OCI-LY1 (cell line): ENCODE measurements around the gene MS4A4A.

Experiments
- H2AFZ ChIP-seq: fragments of 200-600 bp; sonication (generic), shearing (Covaris generic); 2 replicates; pipeline ENCODE4 v1.6.0; 2014; ENCODE audit warnings: antibody characterized with exemption, mild to moderate bottlenecking, low read length
- H3F3A ChIP-seq: fragments of 200-600 bp; sonication (generic), shearing (Covaris generic); 2 replicates; pipeline ENCODE4 v1.6.0; 2014; ENCODE audit warnings: mild to moderate bottlenecking, antibody characterized with exemption, low read length, moderate library complexity; ENCODE audit not compliant: insufficient read depth
- H3K27ac ChIP-seq: fragments of 200-600 bp; sonication (generic); 2 replicates; pipeline ENCODE4 v1.5.1; 2014; ENCODE audit warnings: low read length, mixed run types, mild to moderate bottlenecking, low read depth; ENCODE audit not compliant: poor library complexity, severe bottlenecking
- H3K27me3 ChIP-seq: fragments of 200-600 bp; sonication (generic); 2 replicates; pipeline ENCODE4 v1.6.0; 2014; ENCODE audit warnings: antibody characterized with exemption, mild to moderate bottlenecking, low read length, moderate library complexity; ENCODE audit not compliant: insufficient read depth
- H3K36me3 ChIP-seq: fragments of 200-600 bp; sonication (generic); 2 replicates; pipeline ENCODE4 v1.6.1; 2014; ENCODE audit warnings: mild to moderate bottlenecking, antibody characterized with exemption, low read length, moderate library complexity, mixed read lengths; ENCODE audit not compliant: insufficient read depth
- H3K4me1 ChIP-seq: fragments of 200-600 bp; sonication (generic); 2 replicates; pipeline ENCODE4 v1.5.1; 2014; ENCODE audit warnings: mild to moderate bottlenecking, low read length, moderate library complexity; ENCODE audit not compliant: insufficient read depth, severe bottlenecking
- H3K4me2 ChIP-seq: fragments of 200-600 bp; sonication (generic), shearing (Covaris generic); 2 replicates; pipeline ENCODE4 v1.6.1; 2014; ENCODE audit warnings: low read length
- H3K4me3 ChIP-seq: fragments of 200-600 bp; sonication (generic); 2 replicates; pipeline ENCODE4 v1.5.1; 2014; ENCODE audit warnings: low read length, low read depth, mild to moderate bottlenecking, mixed read lengths; ENCODE audit not compliant: poor library complexity, severe bottlenecking
- H3K79me2 ChIP-seq: fragments of 200-600 bp; shearing (Covaris generic); 2 replicates; pipeline ENCODE4 v1.6.1; 2016; ENCODE audit warnings: mixed run types, low read length, mixed read lengths; ENCODE audit not compliant: insufficient read depth
- H3K9ac ChIP-seq: fragments of 200-600 bp; sonication (generic), shearing (Covaris generic); 2 replicates; pipeline ENCODE4 v1.6.1; 2014; ENCODE audit warnings: mild to moderate bottlenecking, low read length, mixed read lengths
- H3K9me2 ChIP-seq: fragments of 200-600 bp; sonication (generic), shearing (Covaris generic); 2 replicates; pipeline ENCODE4 v1.6.1; 2014; ENCODE audit warnings: low read depth, mild to moderate bottlenecking, low read length, mixed read lengths
- H3K9me3 ChIP-seq: fragments of 200-600 bp; shearing (Covaris generic); 2 replicates; pipeline ENCODE4 v1.6.1; 2014; ENCODE audit warnings: low read length, mixed read lengths
- H4K20me1 ChIP-seq: fragments of 200-600 bp; sonication (generic), shearing (Covaris generic); 2 replicates; pipeline ENCODE4 v1.6.0; 2016; ENCODE audit warnings: mild to moderate bottlenecking, low read length; ENCODE audit not compliant: insufficient read depth
- CTCF ChIP-seq: fragments of 200-600 bp; sonication (generic), shearing (Covaris generic); IDR thresholded peaks from 2 replicates; pipeline ENCODE4 v1.5.1; 2017; ENCODE audit warnings: mild to moderate bottlenecking, antibody characterized with exemption, low read length, moderate library complexity, mixed read lengths
- EZH2 ChIP-seq: fragments of 200-600 bp; sonication (generic), shearing (Covaris generic); IDR thresholded peaks from 2 replicates; pipeline ENCODE4 v1.8.0; 2017; ENCODE audit warnings: borderline replicate concordance, mixed run types, mild to moderate bottlenecking, antibody characterized with exemption, low read length, moderate library complexity, mixed read lengths

The MS4A4A gene

GRCh38 chr11:60261014-60261413 lies 19.5 kb upstream of the MS4A4A start:
- H3K27me3 ChIP-seq: no peaks in the 10 kb centered on the region
- H3K9me2 ChIP-seq: no peaks in the 10 kb centered on the region
- no peak overlapping the region for H2AFZ ChIP-seq
- H3K9ac ChIP-seq: no peak overlapping the region
- no peaks in the 10 kb centered on the region for H3F3A ChIP-seq
- H3K79me2 ChIP-seq: no peaks in the 10 kb centered on the region
- no peaks in the 10 kb centered on the region for H3K4me1 ChIP-seq
- no peaks in the 10 kb centered on the region for H3K9me3 ChIP-seq
- no peak overlapping the region for H3K4me3 ChIP-seq
- H3K36me3 ChIP-seq: no peaks in the 10 kb centered on the region
- no peak overlapping the region for H3K27ac ChIP-seq
- TF ChIP-seq EZH2: no peak
- TF ChIP-seq CTCF: no peak
- H4K20me1 ChIP-seq: no peaks in the 10 kb centered on the region
- H3K4me2 ChIP-seq: no peak overlapping the region

- H3K36me3 ChIP-seq: no peaks in the 10 kb centered on the region
- H3K4me2 ChIP-seq: no peak overlapping the region
- no peak overlapping the region for H2AFZ ChIP-seq
- H3F3A ChIP-seq: no peaks in the 10 kb centered on the region
- no peaks in the 10 kb centered on the region for H3K27me3 ChIP-seq
- TF ChIP-seq CTCF (no peak), EZH2 (no peak)
- H4K20me1 ChIP-seq: no peaks in the 10 kb centered on the region
- H3K9me3 ChIP-seq: no peaks in the 10 kb centered on the region
- no peak overlapping the region for H3K27ac ChIP-seq
- H3K9me2 ChIP-seq: no peaks in the 10 kb centered on the region
- H3K9ac ChIP-seq: no peak overlapping the region
- H3K4me3 ChIP-seq: no peak overlapping the region
- no peaks in the 10 kb centered on the region for H3K79me2 ChIP-seq
- no peaks in the 10 kb centered on the region for H3K4me1 ChIP-seq
Measured at GRCh38 chr11:60263402-60263801, 17.1 kb upstream of the MS4A4A start.

GRCh38 chr11:60264644-60265043 lies 15.8 kb upstream of the MS4A4A start:
- Histone ChIP-seq H3K4me3 (no peak overlapping the region), H3K27ac (no peak overlapping the region), H3K9me3 (no peaks in the 10 kb centered on the region), H2AFZ (no peak overlapping the region), H3K4me1 (no peaks in the 10 kb centered on the region), H3K27me3 (no peaks in the 10 kb centered on the region), H3K9me2 (no peaks in the 10 kb centered on the region), H3K36me3 (no peaks in the 10 kb centered on the region), H4K20me1 (no peaks in the 10 kb centered on the region), H3K79me2 (no peaks in the 10 kb centered on the region), H3F3A (no peaks in the 10 kb centered on the region), H3K9ac (no peak overlapping the region), H3K4me2 (no peak overlapping the region)
- no peak for TF ChIP-seq EZH2
